Measurements from ENCODE around the gene ACRBP.

DNA sequence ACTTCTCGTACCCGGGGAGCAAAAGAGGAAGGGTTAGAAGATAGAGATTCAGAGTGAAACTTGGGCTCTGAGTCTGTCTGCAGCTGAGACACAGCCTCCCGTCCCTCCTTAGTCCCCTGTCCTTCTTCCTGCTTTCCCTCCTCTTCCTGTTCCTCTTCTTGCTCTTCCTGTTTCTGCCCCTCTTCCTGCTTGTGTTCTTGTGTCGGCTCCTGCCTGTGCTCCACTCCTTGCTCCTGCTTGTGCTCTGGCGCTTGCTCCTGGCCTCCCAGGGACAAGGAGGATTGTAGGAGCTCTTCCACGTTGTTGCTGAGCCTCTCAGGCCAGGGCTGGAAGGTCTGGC, 3.0 kb downstream of the ACRBP start:
- TF ChIP-seq CTCF (IDR thresholded peaks at IDR 0.05), result no peak
- no peak for TF ChIP-seq POLR2A (IDR thresholded peaks at IDR 0.05)

All from thyroid gland (tissue), 4 donors.